Endometrial microvascular endothelial cells (primary cell): Measurements from ENCODE around the gene FAM110A. TPM values are rescaled to one million over a fixed set of nuclear protein-coding genes. Genes with fewer than 3 reads are reported as not detected.

Source experiments
- in situ Hi-C: cut with HindIII; loops from 2 replicates; pipeline ENCODE4 v1.10.0; 2017; ENCODE audit warnings: low sequenced_read_pairs, low pct_unique_long_range_greater_than_20kb; ENCODE audit errors: inconsistent ontology term
- total RNA-seq: library from RNA; depleted of rRNA; stranded (reverse); fragments of >200 nt; gene quantifications from one replicate; pipeline ENCODE4 v1.2.3, GENCODE V29; 2015; ENCODE audit errors: inconsistent ontology term

Gene FAM110A
- total RNA-seq, 1 donor from 2014 or later: 2.1 TPM

GRCh38 chr20:865440-865839 lies 31.9 kb downstream of the FAM110A start:
- in situ Hi-C loops: no loop called here

- in situ Hi-C loops: no loop called here
Observed at GRCh38 chr20:868279-868678, 34.8 kb downstream of the FAM110A start.

DNA sequence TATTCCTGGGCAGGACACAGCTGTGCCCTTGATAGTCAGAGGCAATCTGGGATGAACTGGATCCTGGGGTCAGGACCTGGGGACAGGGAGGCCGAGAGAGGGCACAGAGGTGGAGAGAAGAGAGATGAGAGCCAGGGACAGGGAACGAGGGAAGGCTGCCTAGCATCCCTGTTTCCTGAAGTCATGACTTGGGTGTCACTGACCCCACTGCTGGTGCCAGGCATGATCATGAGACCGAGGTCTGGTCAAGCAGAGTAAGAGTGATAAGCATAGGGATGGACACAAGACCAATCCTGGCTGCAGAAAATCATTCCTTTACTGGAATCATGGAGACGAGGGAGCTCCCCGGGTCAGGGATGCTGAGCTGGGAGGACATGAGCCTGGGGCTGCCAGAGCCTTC lies 36.1 kb downstream of the FAM110A start:
- in situ Hi-C loops: no loop called here

GRCh38 chr20:870758-871157 lies 37.2 kb downstream of the FAM110A start:
- in situ Hi-C loops: no loop called here

DNA sequence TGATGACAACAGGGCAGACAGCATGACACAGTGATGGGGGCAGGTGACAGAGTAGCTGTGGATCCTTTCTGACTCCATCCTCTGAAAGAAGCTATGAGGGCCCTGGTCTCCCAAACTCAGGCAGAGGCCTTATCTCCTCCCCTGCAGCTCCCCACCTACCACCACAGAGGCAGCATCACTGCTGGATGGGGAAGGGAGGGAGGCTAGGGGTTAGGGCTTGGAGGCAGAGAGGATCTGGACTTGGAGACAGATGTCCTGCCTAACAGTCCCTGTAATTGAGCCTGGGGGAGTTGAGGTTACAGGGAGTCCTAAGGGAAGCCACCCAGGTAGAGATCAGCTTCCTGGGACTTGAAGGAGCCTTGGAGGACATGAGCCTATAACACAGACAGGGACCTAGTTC lies 37.9 kb downstream of the FAM110A start:
- in situ Hi-C loops: no loop called here

GRCh38 chr20:871948-872347 lies 38.4 kb downstream of the FAM110A start:
- in situ Hi-C loops: no loop called here

DNA sequence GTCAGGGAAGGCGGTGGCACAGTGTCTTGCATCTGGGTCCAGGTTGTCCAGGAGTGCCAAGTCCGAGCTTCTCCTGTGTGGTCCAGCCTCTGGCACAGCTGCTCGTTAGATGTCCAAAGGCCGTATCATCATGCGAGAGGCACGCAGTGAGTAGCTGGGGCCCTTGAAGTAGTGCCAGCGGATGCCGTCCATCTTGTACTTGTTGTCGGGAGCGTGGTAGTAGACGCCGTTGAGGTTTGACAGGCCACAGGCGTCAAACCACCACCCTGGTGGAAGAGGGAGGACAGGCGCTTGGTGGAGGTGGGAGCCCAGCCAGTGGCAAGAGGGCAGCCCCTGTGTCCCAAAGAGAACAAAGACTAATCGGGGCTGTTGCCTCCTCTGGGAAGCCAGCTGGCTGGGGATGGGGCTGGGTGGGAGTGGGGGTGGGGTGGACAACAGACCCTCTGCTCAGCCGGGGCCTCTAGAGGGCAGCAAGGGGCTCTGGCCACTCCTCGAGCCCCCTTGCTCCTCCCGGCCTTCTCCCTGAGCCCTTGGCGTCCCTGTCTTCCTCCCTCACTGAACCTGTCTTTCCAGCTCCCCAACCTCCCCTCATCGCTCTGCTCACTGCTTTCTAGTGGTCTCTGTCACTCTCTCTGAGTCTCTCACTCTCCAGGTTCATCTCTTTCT lies 39.5 kb downstream of the FAM110A start:
- in situ Hi-C loops: no loop called here

DNA sequence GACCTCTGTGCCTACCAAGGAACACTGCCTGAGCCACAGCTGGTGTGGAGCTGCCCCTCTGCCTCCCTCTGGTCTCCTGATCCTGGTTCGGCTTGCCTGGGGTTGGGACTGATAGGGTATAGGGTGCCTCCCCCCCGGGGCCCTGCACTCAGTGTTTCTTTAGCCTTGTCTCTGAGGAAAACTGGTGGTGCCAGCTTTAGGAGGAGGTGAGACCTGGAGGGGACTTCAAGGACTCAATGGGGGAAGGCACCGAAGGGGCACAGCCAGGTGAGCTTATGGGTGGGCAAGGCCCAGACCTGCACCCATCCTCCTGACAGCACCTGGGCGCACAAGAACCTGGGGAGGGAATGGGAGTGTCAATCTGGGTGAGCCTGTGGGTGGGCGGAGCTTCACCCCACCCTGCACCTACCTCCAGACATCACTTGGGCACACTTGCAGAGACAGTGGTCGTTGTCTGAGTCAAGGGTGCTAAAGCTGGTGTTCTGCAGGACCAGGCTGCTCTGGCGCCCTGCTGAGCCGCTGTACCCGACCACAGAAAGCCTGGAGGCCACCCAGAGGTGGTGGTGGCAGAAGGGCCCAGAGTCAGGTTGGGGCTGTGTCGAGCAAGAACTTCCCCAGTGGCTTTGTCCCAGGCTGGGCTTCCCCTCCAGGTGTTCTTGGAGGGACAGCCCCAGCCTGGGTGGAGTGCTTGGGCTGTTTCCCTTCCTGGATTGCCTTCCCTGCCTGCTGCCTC lies 40.5 kb downstream of the FAM110A start:
- in situ Hi-C loops: no loop called here

DNA sequence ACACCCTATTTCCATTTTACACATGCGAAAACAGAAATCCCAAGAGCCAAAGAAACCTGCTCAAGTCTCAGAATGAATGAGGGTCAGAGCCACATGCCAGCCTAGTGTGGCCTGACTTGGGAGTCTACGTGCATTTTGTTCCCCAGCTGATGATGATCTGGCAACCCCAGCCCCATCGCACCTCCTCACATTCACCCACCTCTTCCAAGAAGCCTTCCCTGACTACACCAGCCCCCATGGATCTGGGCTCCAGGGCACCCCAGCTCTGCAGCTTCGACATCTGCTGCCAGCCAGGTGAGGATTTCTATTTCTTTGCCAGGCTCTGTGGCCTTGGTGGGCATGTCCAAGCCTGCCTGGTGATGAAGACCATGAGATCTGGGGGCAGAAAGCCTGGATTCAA lies 41.6 kb downstream of the FAM110A start:
- in situ Hi-C loops: no loop called here

- in situ Hi-C loops: no loop called here
Observed at GRCh38 chr20:877814-878213, 44.3 kb downstream of the FAM110A start.

DNA sequence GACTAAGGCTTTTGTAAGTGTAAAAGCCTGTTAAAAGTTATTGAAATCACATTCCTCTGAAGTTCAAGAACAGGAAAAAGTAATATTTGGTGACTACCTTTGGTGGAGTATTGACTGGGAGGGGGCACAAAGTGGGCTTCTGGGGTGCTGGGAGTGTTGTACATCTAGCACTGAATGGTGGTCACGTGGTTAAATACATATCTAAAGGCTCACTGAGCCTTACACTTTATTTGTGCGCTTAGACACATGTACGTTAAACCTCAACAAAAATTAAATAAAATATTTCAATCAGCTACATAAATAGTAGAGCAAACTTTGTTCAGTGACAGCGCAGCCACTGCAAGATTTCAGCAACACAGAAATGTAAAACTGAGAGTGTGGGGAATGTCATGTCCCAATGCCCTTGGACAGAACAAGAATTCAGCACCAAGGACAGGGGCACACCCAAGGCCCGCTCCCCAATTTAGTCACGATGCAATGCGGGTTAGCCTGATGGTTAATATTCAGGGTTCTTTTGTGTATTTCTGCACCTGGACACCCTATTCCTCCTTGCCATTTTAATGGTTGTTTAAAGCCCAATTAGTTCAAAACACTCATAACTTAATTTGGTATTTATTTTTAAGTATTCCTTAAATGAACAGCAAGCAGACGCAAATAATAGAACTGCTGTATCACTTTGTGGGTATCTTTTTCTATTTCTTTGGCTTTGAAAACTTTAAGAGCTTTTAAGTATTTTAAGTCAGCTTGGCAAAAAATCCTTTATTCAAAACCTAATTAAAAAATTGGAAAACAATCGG lies 45.2 kb downstream of the FAM110A start:
- in situ Hi-C loops: no loop called here

DNA sequence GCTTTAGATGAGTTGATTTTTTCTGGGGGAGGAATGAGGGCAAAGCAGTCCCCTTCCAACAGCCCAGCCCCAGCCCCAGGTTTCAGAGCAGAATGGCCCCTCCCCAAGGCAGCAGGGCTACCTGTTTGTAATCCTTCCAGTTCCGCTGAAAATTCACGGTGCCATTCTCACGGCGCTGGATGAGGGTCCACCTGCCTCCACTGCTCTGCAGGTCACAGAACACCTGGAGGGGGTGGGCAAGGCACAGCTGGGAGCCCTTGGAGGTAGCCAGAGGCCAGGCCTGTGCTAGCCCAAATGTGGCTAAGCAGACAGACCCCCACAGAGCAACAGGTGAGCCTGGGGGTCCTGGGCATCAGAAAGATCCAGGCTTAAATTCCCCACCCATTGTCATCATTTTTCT lies 46.1 kb downstream of the FAM110A start:
- in situ Hi-C loops: no loop called here

GRCh38 chr20:881051-881782 lies 47.7 kb downstream of the FAM110A start:
- in situ Hi-C loops: no loop called here

DNA sequence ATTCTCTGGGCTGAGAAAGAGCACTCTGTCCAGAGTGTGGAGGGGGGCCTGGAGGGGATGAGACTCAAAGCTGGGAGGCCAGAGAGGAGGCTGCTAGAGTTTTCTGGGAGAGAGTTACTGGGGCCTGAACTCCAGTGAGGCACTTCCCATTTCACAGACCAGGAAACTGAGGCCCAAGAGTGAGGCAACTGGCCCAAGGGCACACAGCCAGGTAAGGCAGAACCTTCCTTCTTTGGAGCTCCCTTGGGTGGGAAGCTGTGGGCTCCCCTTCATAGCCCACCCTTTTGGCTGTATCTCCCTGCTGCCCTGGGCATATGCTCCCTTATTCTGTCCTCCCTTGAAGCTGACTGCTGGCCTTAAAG lies 48.2 kb downstream of the FAM110A start:
- in situ Hi-C loops: no loop called here

DNA sequence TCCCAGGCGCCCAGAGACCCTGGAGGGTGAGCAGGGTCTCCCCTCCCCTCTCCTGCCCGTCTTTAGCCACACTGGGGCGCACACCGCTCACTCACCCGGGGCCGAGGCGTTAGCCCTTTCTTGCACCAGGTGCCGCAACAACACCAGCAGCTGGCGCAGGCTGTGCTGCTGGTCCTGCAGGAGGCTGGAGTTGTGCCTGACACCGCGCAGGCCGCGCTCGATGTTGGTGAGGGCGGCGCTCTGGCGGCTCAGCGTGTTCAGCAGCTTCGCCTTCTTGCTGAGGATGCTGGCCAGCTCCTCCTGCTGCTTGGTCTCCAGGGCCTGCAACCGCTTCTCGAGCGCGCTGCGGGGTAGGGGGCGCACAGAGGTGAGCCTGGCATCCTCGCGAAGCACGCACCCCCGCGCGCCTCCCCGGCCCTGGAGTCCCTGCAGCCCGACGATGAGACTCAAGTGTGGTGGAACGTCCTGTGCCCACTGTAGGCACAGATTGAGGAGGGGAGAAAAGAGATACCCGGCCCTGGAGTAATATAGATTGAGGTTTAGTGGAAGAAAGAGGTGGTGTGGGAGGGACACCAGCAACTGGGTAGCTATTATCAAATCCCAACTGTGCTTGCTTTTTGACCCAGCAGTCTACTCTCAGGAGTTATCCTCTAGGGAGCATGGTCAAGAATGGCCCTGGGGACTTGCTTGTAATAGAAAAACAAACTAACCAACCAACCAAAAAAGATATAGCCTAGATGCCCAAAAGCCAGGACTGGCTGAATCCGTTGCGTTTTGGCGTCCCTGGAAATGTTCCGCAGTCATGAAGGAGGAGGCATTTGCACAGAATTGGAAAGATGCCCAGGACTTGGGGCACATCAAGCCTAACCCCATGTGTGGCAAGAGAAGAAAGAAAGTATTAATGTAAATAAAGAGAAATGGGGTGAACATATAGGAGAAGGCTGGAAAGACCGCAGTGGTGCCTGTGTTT lies 51.8 kb downstream of the FAM110A start:
- in situ Hi-C loops: no loop called here

- in situ Hi-C loops: no loop called here
Observed at GRCh38 chr20:887137-887536, 53.6 kb downstream of the FAM110A start.

DNA sequence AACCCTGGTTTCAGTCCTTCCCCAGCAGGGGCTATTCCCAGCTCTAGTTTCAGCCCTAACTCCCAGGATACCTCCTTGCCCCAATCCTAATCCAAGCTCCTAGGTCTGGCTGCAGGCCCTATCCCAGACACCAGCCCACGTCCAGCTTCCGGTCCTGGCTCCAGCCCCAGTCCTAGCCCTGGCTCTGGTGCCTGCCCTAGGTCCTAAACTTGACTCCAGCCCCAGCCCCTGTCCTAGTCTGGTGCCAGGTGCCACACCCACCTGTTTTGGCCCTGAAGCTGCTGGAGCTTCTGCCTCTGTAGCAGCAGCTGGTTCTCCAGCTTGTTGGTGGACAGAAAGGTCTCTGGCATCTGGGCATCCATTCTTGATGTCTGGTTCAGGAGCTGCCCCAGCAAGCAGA lies 54.5 kb downstream of the FAM110A start:
- in situ Hi-C loops: no loop called here

DNA sequence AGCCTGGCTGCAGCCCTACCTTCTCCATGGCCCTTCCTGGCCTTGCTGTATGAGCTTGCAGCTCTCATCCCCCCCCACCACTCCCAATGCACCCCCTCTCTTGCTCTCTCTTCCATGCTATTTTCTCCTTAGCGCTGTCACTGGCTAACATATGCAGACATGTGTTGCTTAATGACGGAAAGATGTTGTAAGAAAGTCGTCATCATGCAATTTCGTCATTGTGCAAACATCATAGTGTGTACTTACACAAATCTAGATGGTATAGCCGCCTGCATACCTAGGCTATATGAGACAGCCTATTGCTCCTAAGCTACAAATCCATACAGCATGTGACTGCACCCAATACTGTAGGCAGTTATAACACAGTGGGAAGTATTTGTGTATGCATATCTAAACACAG lies 55.6 kb downstream of the FAM110A start:
- in situ Hi-C loops: no loop called here
